ENCODE data around the gene ADAR. TPM values are rescaled to one million over a fixed set of nuclear protein-coding genes. Genes with fewer than 3 reads are reported as not detected.
"Not testable (repeated sequence)": the region's sequence is repeated elsewhere in the genome, so short reads cannot be mapped to it uniquely, and the experiment has no call there.

ADAR gene, protein sequence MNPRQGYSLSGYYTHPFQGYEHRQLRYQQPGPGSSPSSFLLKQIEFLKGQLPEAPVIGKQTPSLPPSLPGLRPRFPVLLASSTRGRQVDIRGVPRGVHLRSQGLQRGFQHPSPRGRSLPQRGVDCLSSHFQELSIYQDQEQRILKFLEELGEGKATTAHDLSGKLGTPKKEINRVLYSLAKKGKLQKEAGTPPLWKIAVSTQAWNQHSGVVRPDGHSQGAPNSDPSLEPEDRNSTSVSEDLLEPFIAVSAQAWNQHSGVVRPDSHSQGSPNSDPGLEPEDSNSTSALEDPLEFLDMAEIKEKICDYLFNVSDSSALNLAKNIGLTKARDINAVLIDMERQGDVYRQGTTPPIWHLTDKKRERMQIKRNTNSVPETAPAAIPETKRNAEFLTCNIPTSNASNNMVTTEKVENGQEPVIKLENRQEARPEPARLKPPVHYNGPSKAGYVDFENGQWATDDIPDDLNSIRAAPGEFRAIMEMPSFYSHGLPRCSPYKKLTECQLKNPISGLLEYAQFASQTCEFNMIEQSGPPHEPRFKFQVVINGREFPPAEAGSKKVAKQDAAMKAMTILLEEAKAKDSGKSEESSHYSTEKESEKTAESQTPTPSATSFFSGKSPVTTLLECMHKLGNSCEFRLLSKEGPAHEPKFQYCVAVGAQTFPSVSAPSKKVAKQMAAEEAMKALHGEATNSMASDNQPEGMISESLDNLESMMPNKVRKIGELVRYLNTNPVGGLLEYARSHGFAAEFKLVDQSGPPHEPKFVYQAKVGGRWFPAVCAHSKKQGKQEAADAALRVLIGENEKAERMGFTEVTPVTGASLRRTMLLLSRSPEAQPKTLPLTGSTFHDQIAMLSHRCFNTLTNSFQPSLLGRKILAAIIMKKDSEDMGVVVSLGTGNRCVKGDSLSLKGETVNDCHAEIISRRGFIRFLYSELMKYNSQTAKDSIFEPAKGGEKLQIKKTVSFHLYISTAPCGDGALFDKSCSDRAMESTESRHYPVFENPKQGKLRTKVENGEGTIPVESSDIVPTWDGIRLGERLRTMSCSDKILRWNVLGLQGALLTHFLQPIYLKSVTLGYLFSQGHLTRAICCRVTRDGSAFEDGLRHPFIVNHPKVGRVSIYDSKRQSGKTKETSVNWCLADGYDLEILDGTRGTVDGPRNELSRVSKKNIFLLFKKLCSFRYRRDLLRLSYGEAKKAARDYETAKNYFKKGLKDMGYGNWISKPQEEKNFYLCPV
- total RNA-seq: 100 to 1,000 TPM in 1 of 2 donors, 10 to 100 TPM in 1; 54.0 to 103 TPM

DNA sequence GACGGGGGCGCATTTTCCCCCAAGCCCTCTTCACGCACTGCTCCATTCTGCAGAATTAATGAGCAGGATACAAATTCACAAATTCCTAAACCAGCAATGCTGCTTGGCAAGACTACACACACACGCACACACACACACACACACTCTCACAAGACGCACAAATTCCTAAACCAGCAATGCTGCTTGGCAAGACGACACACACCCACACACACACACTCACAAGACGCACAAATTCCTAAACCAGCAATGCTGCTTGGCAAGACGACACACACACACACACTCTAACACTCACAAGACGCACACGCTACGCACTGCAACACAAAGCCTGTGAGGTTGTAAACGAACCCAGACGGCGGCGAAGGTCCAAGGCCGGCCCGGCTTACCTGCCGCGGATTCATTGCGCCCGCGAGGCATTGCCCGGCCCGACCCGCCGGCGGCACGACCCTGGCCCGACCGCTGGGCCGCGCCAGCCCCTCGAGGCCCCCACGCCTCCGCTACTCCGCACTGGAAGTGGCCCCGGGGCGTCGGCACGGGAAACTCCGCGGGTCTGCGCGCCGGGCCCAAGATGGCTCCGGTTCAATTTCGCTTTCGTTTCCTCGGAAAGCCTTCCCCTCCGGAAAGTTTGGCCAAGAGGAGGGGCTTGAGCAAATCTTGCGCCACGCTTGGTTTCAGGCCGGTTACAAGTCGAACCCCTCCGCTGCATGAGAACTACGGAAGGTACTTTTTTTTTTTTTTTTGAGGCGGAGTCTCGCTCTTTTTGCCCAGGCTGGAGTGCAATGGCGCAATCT lies at the start of gene ADAR:
Gene ADAR, minus strand, starts transcription at position 578 of the 788 bp plus-strand sequence. Its CDS starts 180 bp downstream, at position 398.
- intact Hi-C loops (cut with DNase I): no loop called here
- Histone ChIP-seq H3K4me1 (peaks cover 33% of the 10 kb centered on the region), H3K36me3 (replicated peaks in 1 of 2; ENCODE audit: insufficient read depth in 1 of 2, low read depth in 2 of 2) (no peaks in the 10 kb centered on the region), H3K9me3 (no peaks in the 10 kb centered on the region), H3K27me3 (no peaks in the 10 kb centered on the region), H3K4me3 (peak within 1 kb of the TSS; percentile 58 to 89), H3K27ac (peak within 1 kb of the TSS; percentile 89 to 97 (median 94))
- TF ChIP-seq POLR2A (IDR thresholded peaks at IDR 0.05): peak; percentile 23 to 59 (median 47)
- TF ChIP-seq, protein P1, sequence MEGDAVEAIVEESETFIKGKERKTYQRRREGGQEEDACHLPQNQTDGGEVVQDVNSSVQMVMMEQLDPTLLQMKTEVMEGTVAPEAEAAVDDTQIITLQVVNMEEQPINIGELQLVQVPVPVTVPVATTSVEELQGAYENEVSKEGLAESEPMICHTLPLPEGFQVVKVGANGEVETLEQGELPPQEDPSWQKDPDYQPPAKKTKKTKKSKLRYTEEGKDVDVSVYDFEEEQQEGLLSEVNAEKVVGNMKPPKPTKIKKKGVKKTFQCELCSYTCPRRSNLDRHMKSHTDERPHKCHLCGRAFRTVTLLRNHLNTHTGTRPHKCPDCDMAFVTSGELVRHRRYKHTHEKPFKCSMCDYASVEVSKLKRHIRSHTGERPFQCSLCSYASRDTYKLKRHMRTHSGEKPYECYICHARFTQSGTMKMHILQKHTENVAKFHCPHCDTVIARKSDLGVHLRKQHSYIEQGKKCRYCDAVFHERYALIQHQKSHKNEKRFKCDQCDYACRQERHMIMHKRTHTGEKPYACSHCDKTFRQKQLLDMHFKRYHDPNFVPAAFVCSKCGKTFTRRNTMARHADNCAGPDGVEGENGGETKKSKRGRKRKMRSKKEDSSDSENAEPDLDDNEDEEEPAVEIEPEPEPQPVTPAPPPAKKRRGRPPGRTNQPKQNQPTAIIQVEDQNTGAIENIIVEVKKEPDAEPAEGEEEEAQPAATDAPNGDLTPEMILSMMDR (IDR thresholded peaks at IDR 0.05): no peak
- 0 to 1% methylated on average over 22 to 59 of the region's 59 CpGs for WGBS, 2 donors
- DNase-seq (peak; percentile 89 to 96 (median 93)), ATAC-seq (peak; percentile 96)

DNA sequence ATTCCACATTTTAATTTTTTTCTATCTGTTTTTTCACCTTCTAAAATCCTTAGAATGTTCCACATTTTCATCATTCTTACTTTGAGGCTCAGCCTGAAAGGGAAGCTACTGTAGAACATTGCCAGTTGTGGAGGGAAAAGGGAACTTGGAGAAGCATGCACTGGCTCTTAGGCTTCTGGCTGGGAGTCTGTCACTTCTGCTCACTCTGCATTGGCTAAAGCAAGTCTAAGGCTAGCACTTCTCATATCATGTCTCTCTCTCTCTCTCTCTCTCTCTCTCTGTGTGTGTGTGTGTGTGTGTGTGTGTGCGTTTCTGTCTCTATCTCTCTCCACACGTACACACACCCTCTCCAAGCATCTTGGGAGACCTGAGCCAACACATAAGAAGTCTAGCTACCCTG lies 49.6 kb upstream of the ADAR start:
- intact Hi-C loops (cut with DNase I): no loop called here
- WGBS, 2 donors: 18 to 27% methylated on average over 2 of the region's 2 CpGs
- Histone ChIP-seq H3K4me1 (no peaks in the 10 kb centered on the region), H3K27ac (no peak overlapping the region), H3K27me3 (no peaks in the 10 kb centered on the region), H3K36me3 (replicated peaks in 1 of 2; ENCODE audit: insufficient read depth in 1 of 2, low read depth in 2 of 2) (no peaks in the 10 kb centered on the region), H3K9me3 (no peaks in the 10 kb centered on the region), H3K4me3 (no peak overlapping the region)
- ATAC-seq (no peak), DNase-seq (peak in 1 of 4 donors; percentile 5)
- TF ChIP-seq, protein P1 (IDR thresholded peaks at IDR 0.05): no peak
- TF ChIP-seq POLR2A (IDR thresholded peaks at IDR 0.05): no peak

DNA sequence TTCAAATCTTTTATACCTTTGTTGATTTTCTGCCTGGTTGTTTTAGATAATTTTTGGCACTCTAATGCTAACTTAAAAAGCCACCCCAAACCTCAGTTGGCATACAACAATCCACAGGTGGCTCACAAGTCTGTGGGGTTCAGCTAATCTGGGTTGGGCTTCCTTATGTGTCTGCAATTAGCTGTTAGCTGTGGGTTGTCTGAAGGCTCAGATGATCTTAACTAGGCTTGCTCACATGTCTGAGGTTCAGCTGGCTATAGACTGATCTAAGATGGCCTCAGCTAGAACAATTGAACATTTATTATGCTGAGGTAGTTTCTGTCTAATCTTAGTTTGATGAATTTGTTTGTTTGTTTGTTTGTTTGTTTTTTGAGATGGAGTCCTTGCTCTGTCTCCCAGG lies 44.9 kb upstream of the ADAR start:
- ATAC-seq (no peak), DNase-seq (no peak)
- no peak overlapping the region for H3K27ac ChIP-seq
- H3K9me3 ChIP-seq: no peaks in the 10 kb centered on the region
- H3K4me1 ChIP-seq: no peaks in the 10 kb centered on the region
- intact Hi-C loops (cut with DNase I): no loop called here
- no peaks in the 10 kb centered on the region for H3K36me3 ChIP-seq (replicated peaks in 1 of 2; ENCODE audit: insufficient read depth in 1 of 2, low read depth in 2 of 2)
- no peak for TF ChIP-seq POLR2A (IDR thresholded peaks at IDR 0.05)
- TF ChIP-seq, protein P1 (IDR thresholded peaks at IDR 0.05): no peak
- H3K27me3 ChIP-seq: no peaks in the 10 kb centered on the region
- no peak overlapping the region for H3K4me3 ChIP-seq

DNA sequence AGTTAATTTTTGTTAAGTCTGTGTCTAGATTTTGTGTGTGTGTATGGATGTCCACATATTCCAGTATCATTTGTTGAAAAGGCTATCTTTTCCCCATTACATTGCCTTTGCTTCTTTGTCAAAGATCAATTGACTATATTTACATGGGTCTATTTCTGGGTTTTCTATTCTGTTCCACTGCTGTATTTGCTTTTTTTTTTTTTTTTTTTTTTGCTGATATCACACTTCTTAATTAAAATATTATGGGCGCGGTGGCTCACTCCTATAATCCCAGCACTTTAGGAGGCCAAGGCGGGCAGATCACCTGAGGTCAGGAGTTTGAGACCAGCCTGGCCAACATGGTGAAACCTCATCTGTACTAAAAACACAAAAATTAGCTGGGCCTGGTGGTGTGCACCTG lies 36.7 kb upstream of the ADAR start:
- H3K27ac ChIP-seq; H3K9me3 ChIP-seq; intact Hi-C loops (cut with DNase I); H3K36me3 ChIP-seq (replicated peaks in 1 of 2; ENCODE audit: insufficient read depth in 1 of 2, low read depth in 2 of 2); H3K4me3 ChIP-seq; DNase-seq; H3K27me3 ChIP-seq; ATAC-seq; H3K4me1 ChIP-seq: not testable (repeated sequence)
- 85 to 92% methylated on average over 3 of the region's 3 CpGs for WGBS, 2 donors
